ENCODE data around the gene SLC1A5.

The SLC1A5 gene

DNA sequence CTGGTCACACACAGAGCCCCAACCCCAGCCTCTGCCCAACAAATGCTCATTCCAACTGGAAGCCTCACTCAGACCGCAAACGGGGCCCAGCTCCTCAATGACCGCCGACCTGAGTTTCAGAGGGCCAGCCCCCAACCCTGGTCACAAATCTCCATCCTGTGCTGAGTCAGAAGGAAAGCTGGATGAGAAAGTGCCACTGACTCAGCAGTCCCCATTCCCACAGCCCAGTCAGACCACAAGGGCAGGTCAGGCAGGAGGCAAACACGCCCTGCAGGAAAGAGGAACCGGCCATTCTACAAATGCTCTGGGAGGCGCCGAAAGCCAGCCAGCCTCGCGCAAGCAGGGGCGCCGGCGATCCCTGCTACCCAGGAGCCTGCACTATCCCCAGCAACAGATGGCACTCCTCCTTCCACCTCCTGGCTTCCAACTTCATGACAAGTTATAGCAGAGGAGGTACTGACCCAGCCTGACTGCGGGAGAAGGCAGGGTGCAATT lies 57.3 kb downstream of the SLC1A5 start:
- Mint-ChIP-seq H3K27ac (ENCODE audit: low read depth) (peak overlapping the region; percentile 38), H3K27me3 (no peaks in the 10 kb centered on the region), H3K36me3 (ENCODE audit: insufficient read depth) (peaks cover 47% of the 10 kb centered on the region), H3K4me1 (peaks cover 27% of the 10 kb centered on the region), H3K9me3 (no peaks in the 10 kb centered on the region), H3K4me3 (no peak overlapping the region)
- no peak for DNase-seq (ENCODE audit: low spot score in 2 of 2)
- no peak for ATAC-seq (replicated peaks; ENCODE audit: extremely low read depth, poor library complexity, severe bottlenecking)

DNA sequence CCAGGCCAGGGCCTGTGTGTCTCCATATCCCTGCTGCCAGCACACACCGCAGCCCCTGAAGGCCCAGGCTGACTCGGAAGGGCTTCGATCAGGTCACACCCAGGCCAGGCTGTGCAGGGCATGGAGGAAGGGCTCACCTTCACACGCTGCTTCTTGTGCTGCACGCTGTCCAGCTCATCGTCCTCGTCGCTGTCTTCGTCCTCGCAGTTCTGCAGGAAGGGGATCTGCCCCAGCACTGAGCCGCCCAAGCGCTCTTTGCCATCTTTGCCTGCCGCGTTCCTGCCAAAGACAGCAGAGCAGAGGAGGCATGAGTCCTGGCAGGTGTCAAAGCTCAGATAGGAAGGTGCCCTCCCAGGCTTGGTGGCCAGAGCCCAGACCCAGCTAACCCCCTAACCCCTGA lies 57.8 kb downstream of the SLC1A5 start:
- DNase-seq (ENCODE audit: low spot score in 2 of 2) (no peak), ATAC-seq (replicated peaks; ENCODE audit: extremely low read depth, poor library complexity, severe bottlenecking) (no peak)
- Mint-ChIP-seq H3K36me3 (ENCODE audit: insufficient read depth) (peaks cover 46% of the 10 kb centered on the region), H3K4me1 (peaks cover 30% of the 10 kb centered on the region), H3K4me3 (no peak overlapping the region), H3K27ac (ENCODE audit: low read depth) (peak overlapping the region; percentile 38), H3K9me3 (no peaks in the 10 kb centered on the region), H3K27me3 (no peaks in the 10 kb centered on the region)

DNA sequence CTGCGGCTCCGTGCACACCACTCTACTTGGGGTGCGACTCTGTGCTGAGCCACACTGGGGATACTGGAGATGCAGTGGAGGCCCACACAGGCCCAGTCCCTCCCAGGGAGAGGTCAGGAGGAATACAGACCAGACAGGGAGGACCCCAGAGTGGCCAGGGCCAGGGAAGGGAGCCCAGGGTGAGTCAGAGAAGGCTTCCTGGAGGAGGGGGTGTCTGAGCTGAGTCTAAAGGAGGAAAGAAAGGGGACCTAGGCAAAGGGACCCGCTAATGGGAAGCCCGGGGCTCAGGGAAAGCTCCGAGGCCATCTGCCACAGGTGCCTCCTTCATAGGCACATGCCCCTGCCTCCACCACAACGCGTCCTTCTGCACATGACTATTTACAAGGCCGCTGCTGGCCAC lies 58.2 kb downstream of the SLC1A5 start:
- Mint-ChIP-seq H3K4me3 (no peak overlapping the region), H3K4me1 (peaks cover 30% of the 10 kb centered on the region), H3K36me3 (ENCODE audit: insufficient read depth) (peaks cover 43% of the 10 kb centered on the region), H3K27ac (ENCODE audit: low read depth) (no peak overlapping the region), H3K9me3 (no peaks in the 10 kb centered on the region), H3K27me3 (no peaks in the 10 kb centered on the region)
- DNase-seq (ENCODE audit: low spot score in 2 of 2), result no peak
- no peak for ATAC-seq (replicated peaks; ENCODE audit: extremely low read depth, poor library complexity, severe bottlenecking)

DNA sequence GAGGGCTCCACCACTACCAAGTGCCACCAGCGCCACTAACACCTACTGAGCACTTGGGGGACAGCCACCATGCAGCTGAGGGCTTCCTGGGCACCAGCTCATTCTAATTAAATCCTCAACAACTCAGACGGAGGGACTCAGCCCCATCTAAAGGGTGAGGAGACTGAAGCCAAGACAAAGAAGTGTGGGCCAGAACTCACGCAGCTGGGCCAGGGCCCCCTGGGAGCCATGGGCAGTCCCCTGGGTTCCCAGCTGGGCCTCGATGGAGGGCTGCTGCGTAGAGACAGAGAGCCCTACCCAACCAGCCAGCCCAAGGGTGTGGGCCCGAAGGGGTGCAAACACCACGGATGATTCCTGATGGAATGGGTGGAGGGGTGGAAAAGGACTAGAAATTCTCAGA lies 58.7 kb downstream of the SLC1A5 start:
- Mint-ChIP-seq H3K36me3 (ENCODE audit: insufficient read depth) (peaks cover 42% of the 10 kb centered on the region), H3K4me1 (peaks cover 30% of the 10 kb centered on the region), H3K9me3 (no peaks in the 10 kb centered on the region), H3K4me3 (no peak overlapping the region), H3K27ac (ENCODE audit: low read depth) (no peak overlapping the region), H3K27me3 (no peaks in the 10 kb centered on the region)
- ATAC-seq (replicated peaks; ENCODE audit: extremely low read depth, poor library complexity, severe bottlenecking) (no peak), DNase-seq (ENCODE audit: low spot score in 2 of 2) (no peak)

DNA sequence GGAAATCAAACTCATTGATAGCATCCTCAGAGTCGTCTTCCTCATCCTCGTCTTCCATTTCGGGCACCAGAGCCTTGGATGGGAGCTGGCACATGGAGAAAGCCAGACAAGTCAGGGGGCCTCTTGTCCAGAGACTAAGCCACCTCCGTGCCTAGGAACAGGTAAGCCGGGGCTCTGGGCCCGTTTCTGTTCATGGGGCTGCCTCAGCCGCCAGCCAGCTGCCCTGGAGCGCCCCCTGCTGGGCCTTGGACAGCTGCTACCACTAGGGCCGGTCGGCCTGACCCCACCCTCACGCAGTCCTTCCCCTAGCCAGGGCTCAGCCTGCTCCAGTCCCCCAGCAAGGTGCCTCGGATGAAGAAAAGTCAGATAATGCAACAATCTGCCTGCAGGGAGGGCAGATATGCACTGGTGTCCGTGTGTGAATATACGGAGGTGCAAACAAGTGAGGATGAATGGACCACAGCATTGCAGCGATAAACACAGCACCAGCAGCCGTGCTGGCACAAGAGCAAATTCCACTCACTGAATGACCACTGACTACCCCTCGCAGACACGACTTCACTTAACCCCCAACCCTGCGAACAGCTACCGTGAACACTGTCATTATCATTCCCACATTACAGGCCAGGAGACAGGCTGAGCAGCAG lies 59.6 kb downstream of the SLC1A5 start:
- no peak overlapping the region for H3K27ac Mint-ChIP-seq (ENCODE audit: low read depth)
- no peak overlapping the region for H3K4me3 Mint-ChIP-seq
- peak; percentile 89 for ATAC-seq (replicated peaks; ENCODE audit: extremely low read depth, poor library complexity, severe bottlenecking)
- DNase-seq (ENCODE audit: low spot score in 2 of 2), result peak; percentile 71 to 81
- peaks cover 43% of the 10 kb centered on the region for H3K36me3 Mint-ChIP-seq (ENCODE audit: insufficient read depth)
- H3K4me1 Mint-ChIP-seq, result peaks cover 30% of the 10 kb centered on the region
- no peaks in the 10 kb centered on the region for H3K9me3 Mint-ChIP-seq
- no peaks in the 10 kb centered on the region for H3K27me3 Mint-ChIP-seq

DNA sequence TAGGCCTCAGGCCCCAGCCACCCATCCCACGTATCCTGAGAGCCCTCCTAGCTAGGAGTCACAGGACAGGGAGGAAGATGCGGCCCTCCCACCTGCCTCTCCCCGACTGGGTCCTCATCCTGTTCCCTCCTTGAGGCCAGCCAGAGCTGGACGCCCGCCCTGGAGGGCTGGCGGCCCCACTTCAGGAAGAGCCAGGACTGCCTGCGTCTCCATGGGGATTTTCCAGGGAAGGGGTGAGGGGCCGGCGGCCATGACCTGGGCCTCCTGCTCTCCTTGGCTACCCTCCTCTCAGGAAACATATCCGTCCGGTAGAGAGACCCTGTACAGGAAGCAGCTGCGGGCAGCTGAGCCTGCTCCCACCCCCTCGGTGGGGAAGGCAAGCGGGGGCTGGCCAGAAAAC lies 60.2 kb downstream of the SLC1A5 start:
- DNase-seq (ENCODE audit: low spot score in 2 of 2) (no peak), ATAC-seq (replicated peaks; ENCODE audit: extremely low read depth, poor library complexity, severe bottlenecking) (no peak)
- Mint-ChIP-seq H3K27ac (ENCODE audit: low read depth) (no peak overlapping the region), H3K9me3 (no peaks in the 10 kb centered on the region), H3K4me1 (peaks cover 30% of the 10 kb centered on the region), H3K4me3 (no peak overlapping the region), H3K27me3 (no peaks in the 10 kb centered on the region), H3K36me3 (ENCODE audit: insufficient read depth) (peaks cover 39% of the 10 kb centered on the region)

DNA sequence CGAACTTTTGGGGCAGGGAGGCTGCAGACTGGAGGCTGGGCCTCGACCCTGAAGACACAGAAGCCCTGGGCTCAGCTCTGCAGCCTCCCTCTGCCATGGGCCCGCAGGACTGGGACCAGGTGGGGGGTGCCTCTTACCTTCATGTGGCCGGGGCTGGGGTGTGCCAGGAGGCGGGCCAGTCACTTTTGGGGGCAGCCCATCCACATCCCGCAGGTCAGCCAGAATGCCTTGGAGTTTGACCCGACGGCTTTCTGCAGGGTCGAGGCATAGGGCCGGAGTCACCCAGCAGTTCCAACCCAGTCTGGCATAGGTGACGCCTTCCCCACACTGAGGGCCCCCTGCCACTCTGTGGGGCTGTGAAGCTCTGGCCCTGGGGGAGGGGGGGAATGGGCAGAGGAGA lies 60.6 kb downstream of the SLC1A5 start:
- peaks cover 40% of the 10 kb centered on the region for H3K36me3 Mint-ChIP-seq (ENCODE audit: insufficient read depth)
- H3K4me3 Mint-ChIP-seq, result no peak overlapping the region
- ATAC-seq (replicated peaks; ENCODE audit: extremely low read depth, poor library complexity, severe bottlenecking), result no peak
- peaks cover 30% of the 10 kb centered on the region for H3K4me1 Mint-ChIP-seq
- DNase-seq (ENCODE audit: low spot score in 2 of 2), result no peak
- H3K9me3 Mint-ChIP-seq, result no peaks in the 10 kb centered on the region
- H3K27me3 Mint-ChIP-seq, result no peaks in the 10 kb centered on the region
- no peak overlapping the region for H3K27ac Mint-ChIP-seq (ENCODE audit: low read depth)

DNA sequence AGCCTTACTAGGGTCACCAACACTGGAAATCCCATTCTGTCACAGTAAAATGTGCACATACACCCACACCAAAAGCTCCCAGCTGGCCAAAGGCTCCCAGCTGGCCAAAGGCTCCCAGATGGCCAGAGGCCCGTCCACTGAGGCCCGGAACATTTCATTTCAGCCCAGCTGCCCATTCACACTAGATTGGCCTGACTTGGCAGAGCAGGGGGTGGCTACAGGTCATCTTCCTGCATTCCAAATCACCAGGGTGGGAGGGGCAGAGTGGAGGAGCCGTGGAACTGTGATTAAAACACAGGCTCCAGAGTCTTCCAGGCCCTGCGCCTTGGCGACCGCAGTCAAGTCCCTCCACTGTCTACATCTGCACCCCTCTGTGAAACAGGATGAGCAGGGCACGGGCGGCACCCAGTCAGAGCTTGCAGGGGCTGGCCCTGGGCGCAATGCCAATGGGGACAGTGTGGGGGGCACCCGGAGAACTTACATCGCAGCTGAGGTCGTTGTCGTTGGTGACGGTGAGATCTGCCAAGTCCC lies 61.4 kb downstream of the SLC1A5 start:
- Mint-ChIP-seq H3K27ac (ENCODE audit: low read depth) (no peak overlapping the region), H3K9me3 (no peaks in the 10 kb centered on the region), H3K27me3 (no peaks in the 10 kb centered on the region), H3K4me1 (peaks cover 31% of the 10 kb centered on the region), H3K4me3 (no peak overlapping the region), H3K36me3 (ENCODE audit: insufficient read depth) (peaks cover 40% of the 10 kb centered on the region)
- DNase-seq (ENCODE audit: low spot score in 2 of 2) (no peak), ATAC-seq (replicated peaks; ENCODE audit: extremely low read depth, poor library complexity, severe bottlenecking) (no peak)

DNA sequence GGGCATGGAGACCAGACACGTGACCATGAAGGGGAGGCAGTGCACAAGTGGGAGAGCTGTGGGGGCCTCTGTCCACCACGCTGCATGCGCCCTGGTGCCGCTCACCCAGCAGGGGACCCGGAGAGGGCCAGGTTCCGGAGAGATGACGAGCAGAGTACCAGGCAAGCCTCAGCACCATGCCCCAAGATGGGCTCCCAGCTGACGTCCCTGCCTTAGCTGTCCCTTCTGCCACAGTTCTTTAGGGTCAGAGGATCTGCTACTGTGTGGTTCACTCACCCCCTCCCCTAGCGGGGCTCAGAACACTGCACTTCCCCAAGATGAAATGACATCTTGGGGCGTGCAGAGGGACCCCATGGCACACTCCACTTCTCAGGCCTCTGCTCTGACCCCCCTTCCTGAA lies 61.8 kb downstream of the SLC1A5 start:
- H3K9me3 Mint-ChIP-seq, result no peaks in the 10 kb centered on the region
- peak overlapping the region; percentile 22 for H3K27ac Mint-ChIP-seq (ENCODE audit: low read depth)
- peaks cover 28% of the 10 kb centered on the region for H3K4me1 Mint-ChIP-seq
- no peak for DNase-seq (ENCODE audit: low spot score in 2 of 2)
- H3K4me3 Mint-ChIP-seq, result no peak overlapping the region
- no peaks in the 10 kb centered on the region for H3K27me3 Mint-ChIP-seq
- no peak for ATAC-seq (replicated peaks; ENCODE audit: extremely low read depth, poor library complexity, severe bottlenecking)
- peaks cover 40% of the 10 kb centered on the region for H3K36me3 Mint-ChIP-seq (ENCODE audit: insufficient read depth)

DNA sequence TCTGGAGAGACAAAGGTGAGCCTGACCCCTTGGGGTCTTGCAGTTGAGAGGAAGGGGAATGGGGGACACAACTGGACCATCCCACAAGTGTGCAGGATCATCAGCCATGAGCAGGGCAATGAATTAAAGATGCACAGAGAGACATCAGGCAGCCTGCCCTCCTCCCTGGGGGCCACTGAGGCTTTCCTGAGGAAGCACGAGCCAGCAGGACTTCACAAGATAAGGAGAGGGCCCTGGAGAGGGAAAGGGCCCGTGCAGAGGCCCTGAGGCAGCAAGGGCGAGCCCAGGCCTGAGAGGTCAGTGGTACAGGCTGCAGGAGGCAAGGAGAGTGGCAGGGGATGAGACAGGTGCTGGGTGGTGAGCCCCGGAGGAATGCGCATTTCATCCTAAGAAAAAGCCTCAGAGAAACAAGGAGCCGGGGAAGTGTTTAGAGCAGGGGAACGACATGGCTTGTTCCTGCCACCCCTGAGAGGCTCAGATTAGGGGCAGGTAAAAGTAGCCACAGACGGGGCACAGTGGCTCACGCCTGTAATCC lies 62.5 kb downstream of the SLC1A5 start:
- Mint-ChIP-seq H3K27ac (ENCODE audit: low read depth) (peak overlapping the region; percentile 22), H3K27me3 (no peaks in the 10 kb centered on the region), H3K4me3 (no peak overlapping the region), H3K36me3 (ENCODE audit: insufficient read depth) (peaks cover 38% of the 10 kb centered on the region), H3K9me3 (no peaks in the 10 kb centered on the region), H3K4me1 (peaks cover 28% of the 10 kb centered on the region)
- DNase-seq (ENCODE audit: low spot score in 2 of 2), result no peak
- ATAC-seq (replicated peaks; ENCODE audit: extremely low read depth, poor library complexity, severe bottlenecking), result no peak

DNA sequence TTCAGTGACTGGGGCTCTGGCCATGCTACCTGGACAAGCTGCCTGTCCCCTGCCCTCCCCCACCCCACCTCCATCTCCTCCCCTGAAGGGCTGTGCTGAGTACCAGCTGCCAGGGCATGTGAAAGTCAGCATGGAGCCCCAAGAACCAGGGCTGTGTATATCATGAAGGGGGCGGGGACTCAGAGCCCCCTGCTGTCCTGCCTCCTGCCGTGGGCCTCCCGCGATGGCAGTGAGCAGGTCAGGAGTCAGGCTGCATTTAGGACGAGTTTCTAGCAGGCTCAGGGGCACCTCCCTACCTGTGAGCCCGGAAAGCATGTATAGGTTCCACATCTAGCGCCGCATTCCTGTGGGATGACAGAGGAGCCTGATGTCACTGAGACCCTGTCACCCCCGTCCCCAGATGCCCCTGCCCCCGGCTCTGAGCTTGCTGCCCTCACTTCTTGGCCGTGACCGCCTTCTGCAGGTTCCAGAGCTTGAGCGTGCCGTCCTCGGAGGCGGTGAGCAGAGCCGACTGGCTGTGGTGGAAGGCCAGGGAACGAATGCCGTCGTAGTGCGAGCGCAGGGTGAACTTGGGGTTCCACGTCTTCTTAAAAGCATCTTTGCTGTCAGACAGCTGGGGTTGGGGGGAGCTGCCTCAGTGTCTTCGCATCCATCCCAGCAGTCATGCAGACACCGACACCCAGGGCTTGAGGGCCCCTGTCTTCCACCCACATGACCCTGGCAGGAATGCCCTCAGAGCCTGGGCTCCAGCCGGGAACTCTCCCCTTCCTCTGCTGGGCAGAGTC lies 63.2 kb downstream of the SLC1A5 start:
- no peak for ATAC-seq (replicated peaks; ENCODE audit: extremely low read depth, poor library complexity, severe bottlenecking)
- Mint-ChIP-seq H3K4me3 (no peak overlapping the region), H3K4me1 (peaks cover 30% of the 10 kb centered on the region), H3K36me3 (ENCODE audit: insufficient read depth) (peaks cover 36% of the 10 kb centered on the region), H3K27ac (ENCODE audit: low read depth) (peak overlapping the region; percentile 22), H3K9me3 (no peaks in the 10 kb centered on the region), H3K27me3 (no peaks in the 10 kb centered on the region)
- DNase-seq (ENCODE audit: low spot score in 2 of 2), result no peak
